PC-3 (cell line): ENCODE data around the gene SIDT1. TPM values are rescaled to one million over a fixed set of nuclear protein-coding genes. Genes with fewer than 3 reads are reported as not detected.

Experiments used
- ATAC-seq: fragments of 200-7000 bp; cut with Tn5 transposase; 2 replicates; pipeline ENCODE4 v1.9.1; 2020; ENCODE audit warnings: mild to moderate bottlenecking, moderate library complexity
- BruUV-seq: library from RNA; stranded (reverse); fragments of 400-500 nt; replicated peaks from 2 replicates; lab custom pipeline; 2021; lab: Mats Ljungman, UMichigan
- CTCF ChIA-PET: fragments of 300-600 bp; sonication (Branson Sonifier 250); formaldehyde crosslinking; loops from one replicate; lab custom pipeline; 2022; ENCODE audit warnings: antibody characterized with exemption; lab: Charles Lee
- POLR2A ChIA-PET: fragments of 300-600 bp; sonication (Branson Sonifier 250); formaldehyde crosslinking; loops from one replicate; lab custom pipeline; 2022; ENCODE audit warnings: antibody characterized with exemption; ENCODE audit not compliant: unreplicated experiment; lab: Charles Lee
- DNase-seq: peaks from one replicate; pipeline ENCODE4 v3.0.0-alpha.2; 2015
- H2AFZ ChIP-seq: fragments of 300-600 bp; sonication (generic); 2 replicates; pipeline ENCODE4 v1.6.0; 2016; ENCODE audit warnings: antibody characterized with exemption, low read length
- H3F3A ChIP-seq: fragments of 300-600 bp; sonication (generic); one replicate; pipeline ENCODE4 v1.6.0; 2017; ENCODE audit warnings: antibody characterized with exemption, low read length, control low read depth, mild to moderate bottlenecking; ENCODE audit not compliant: unreplicated experiment
- H3K27ac ChIP-seq: fragments of 300-600 bp; sonication (generic); 2 replicates; pipeline ENCODE4 v1.5.1; 2016; ENCODE audit warnings: mild to moderate bottlenecking, low read length
- H3K27me3 ChIP-seq: fragments of 300-600 bp; sonication (generic); 2 replicates; pipeline ENCODE4 v1.6.1; 2016; ENCODE audit warnings: low read length, mixed read lengths
- H3K36me3 ChIP-seq: fragments of 300-600 bp; sonication (generic); 2 replicates; pipeline ENCODE4 v1.6.1; 2016; ENCODE audit warnings: low read depth, mixed run types, low read length, mixed read lengths
- H3K4me1 ChIP-seq: fragments of 300-600 bp; sonication (generic); 2 replicates; pipeline ENCODE4 v1.5.1; 2016; ENCODE audit warnings: low read length; ENCODE audit not compliant: insufficient read depth
- H3K4me2 ChIP-seq: fragments of 300-600 bp; sonication (generic); 2 replicates; pipeline ENCODE4 v1.6.0; 2016; ENCODE audit warnings: low read length
- H3K4me3 ChIP-seq: fragments of 300-600 bp; sonication (generic); 2 replicates; pipeline ENCODE4 v1.5.1; 2016; ENCODE audit warnings: mild to moderate bottlenecking, low read length, mixed read lengths
- H3K79me2 ChIP-seq: fragments of 300-600 bp; sonication (generic); 2 replicates; pipeline ENCODE4 v1.6.1; 2017; ENCODE audit warnings: low read length, mixed read lengths
- H3K9ac ChIP-seq: fragments of 300-600 bp; sonication (generic); 2 replicates; pipeline ENCODE4 v1.6.0; 2016; ENCODE audit warnings: mild to moderate bottlenecking, low read length
- H3K9me2 ChIP-seq: fragments of 300-600 bp; sonication (generic); replicated peaks from 2 replicates; pipeline ENCODE4 v1.6.1; 2016; ENCODE audit warnings: mixed run types, low read length, mixed read lengths
- H3K9me3 ChIP-seq: fragments of 300-600 bp; sonication (generic); 2 replicates; pipeline ENCODE4 v1.6.1; 2016; ENCODE audit warnings: low read length, mixed read lengths
- H4K20me1 ChIP-seq: fragments of 300-600 bp; sonication (generic); 2 replicates; pipeline ENCODE4 v1.6.1; 2016; ENCODE audit warnings: low read length, mixed read lengths
- CTCF ChIP-seq: fragments of 300-600 bp; sonication (generic); conservative IDR thresholded peaks from 2 replicates; pipeline ENCODE4 v1.5.1; 2017; ENCODE audit warnings: antibody characterized with exemption, low read depth, mild to moderate bottlenecking, low read length
- EZH2 ChIP-seq: fragments of 300-600 bp; sonication (generic); IDR thresholded peaks from one replicate; pipeline ENCODE4 v1.6.1; 2017; ENCODE audit warnings: antibody characterized with exemption, mild to moderate bottlenecking, low read length; ENCODE audit not compliant: unreplicated experiment
- EZH2phosphoT487 ChIP-seq: fragments of 300-600 bp; sonication (generic); IDR thresholded peaks from 2 replicates; pipeline ENCODE4 v1.6.1; 2018; ENCODE audit warnings: mild to moderate bottlenecking, antibody characterized with exemption, low read length, borderline replicate concordance
- intact Hi-C: fragments of 100-400 bp; cut with micrococcal nuclease; formaldehyde crosslinking; loops from 2 replicates; pipeline ENCODE4 v1.9.0; 2023
- total RNA-seq: library from RNA; depleted of rRNA; stranded (reverse); fragments of >200 nt; gene quantifications from 2 replicates; pipeline ENCODE4 v1.2.3, GENCODE V29; 2014

SIDT1 gene
- total RNA-seq, 1 experiment from 2014 or later, result 14.1 TPM

GRCh38 chr3:113659996-113660395 lies 127.6 kb downstream of the SIDT1 start:
- H3K4me3 ChIP-seq, result no peak overlapping the region
- H3K9ac ChIP-seq, result no peak overlapping the region
- peaks cover 3% of the 10 kb centered on the region; the same call in 1 of the 2 replicates for H3K36me3 ChIP-seq
- no peaks in the 10 kb centered on the region for H3F3A ChIP-seq
- DNase-seq (no peak), ATAC-seq (no peak)
- POLR2A ChIA-PET, result no interaction called here
- H3K27ac ChIP-seq, result no peak overlapping the region
- no peak for TF ChIP-seq CTCF
- no peak for TF ChIP-seq EZH2
- no peak for TF ChIP-seq EZH2phosphoT487
- intact Hi-C loops, result no loop called here
- no peaks in the 10 kb centered on the region for H3K4me1 ChIP-seq
- H3K27me3 ChIP-seq, result no peaks in the 10 kb centered on the region
- H3K9me2 ChIP-seq, result no peaks in the 10 kb centered on the region
- CTCF ChIA-PET, result no interaction called here
- H3K4me2 ChIP-seq, result no peak overlapping the region
- H3K79me2 ChIP-seq, result no peaks in the 10 kb centered on the region
- no peaks in the 10 kb centered on the region for H4K20me1 ChIP-seq
- H2AFZ ChIP-seq, result no peak overlapping the region
- no TSS peak for BruUV-seq
- no peaks in the 10 kb centered on the region for H3K9me3 ChIP-seq

- Histone ChIP-seq H3F3A (no peaks in the 10 kb centered on the region), H3K4me1 (no peaks in the 10 kb centered on the region), H3K9me2 (no peaks in the 10 kb centered on the region), H3K4me3 (no peak overlapping the region), H4K20me1 (no peaks in the 10 kb centered on the region), H3K4me2 (no peak overlapping the region), H2AFZ (no peak overlapping the region), H3K27me3 (no peaks in the 10 kb centered on the region), H3K36me3 (peaks cover 3% of the 10 kb centered on the region; the same call in 1 of the 2 replicates), H3K9me3 (no peaks in the 10 kb centered on the region), H3K79me2 (no peaks in the 10 kb centered on the region), H3K27ac (no peak overlapping the region), H3K9ac (no peak overlapping the region)
- CTCF ChIA-PET, result no interaction called here
- DNase-seq (no peak), ATAC-seq (no peak)
- intact Hi-C loops, result no loop called here
- no TSS peak for BruUV-seq
- no peak for TF ChIP-seq EZH2
- TF ChIP-seq EZH2phosphoT487, result no peak
- no peak for TF ChIP-seq CTCF
- POLR2A ChIA-PET, result no interaction called here
Measured at GRCh38 chr3:113660458-113660857, 128.1 kb downstream of the SIDT1 start.

- no peaks in the 10 kb centered on the region for H3K27me3 ChIP-seq
- CTCF ChIA-PET, result no interaction called here
- H3K4me3 ChIP-seq, result no peak overlapping the region
- no peak for TF ChIP-seq CTCF
- TF ChIP-seq EZH2phosphoT487, result no peak
- TF ChIP-seq EZH2, result no peak
- DNase-seq (no peak), ATAC-seq (no peak)
- intact Hi-C loops, result no loop called here
- H3K9me2 ChIP-seq, result no peaks in the 10 kb centered on the region
- H3K9me3 ChIP-seq, result no peaks in the 10 kb centered on the region
- H4K20me1 ChIP-seq, result no peaks in the 10 kb centered on the region
- peaks cover 3% of the 10 kb centered on the region; the same call in 1 of the 2 replicates for H3K36me3 ChIP-seq
- POLR2A ChIA-PET, result no interaction called here
- no peak overlapping the region for H3K4me2 ChIP-seq
- no peak overlapping the region for H3K9ac ChIP-seq
- no peaks in the 10 kb centered on the region for H3K79me2 ChIP-seq
- BruUV-seq, result no TSS peak
- no peaks in the 10 kb centered on the region for H3F3A ChIP-seq
- no peak overlapping the region for H3K27ac ChIP-seq
- H3K4me1 ChIP-seq, result no peaks in the 10 kb centered on the region
- H2AFZ ChIP-seq, result no peak overlapping the region
Measured at GRCh38 chr3:113660896-113661295, 128.5 kb downstream of the SIDT1 start.
